Stimulated activated CD8-positive, alpha-beta memory T cell treated with anti-CD3 and anti-CD28 coated beads, Interleukin-12 subunit alpha, Interleukin-12 subunit beta, amount 100 ng/mL, for 24 hours (primary cell): ENCODE data around the gene EFEMP1.

ENCODE experiments used
- DNase-seq: peaks from one replicate; pipeline ENCODE4 v3.0.0-alpha.2; 2020; ENCODE audit errors: extremely low read depth

The EFEMP1 gene, protein sequence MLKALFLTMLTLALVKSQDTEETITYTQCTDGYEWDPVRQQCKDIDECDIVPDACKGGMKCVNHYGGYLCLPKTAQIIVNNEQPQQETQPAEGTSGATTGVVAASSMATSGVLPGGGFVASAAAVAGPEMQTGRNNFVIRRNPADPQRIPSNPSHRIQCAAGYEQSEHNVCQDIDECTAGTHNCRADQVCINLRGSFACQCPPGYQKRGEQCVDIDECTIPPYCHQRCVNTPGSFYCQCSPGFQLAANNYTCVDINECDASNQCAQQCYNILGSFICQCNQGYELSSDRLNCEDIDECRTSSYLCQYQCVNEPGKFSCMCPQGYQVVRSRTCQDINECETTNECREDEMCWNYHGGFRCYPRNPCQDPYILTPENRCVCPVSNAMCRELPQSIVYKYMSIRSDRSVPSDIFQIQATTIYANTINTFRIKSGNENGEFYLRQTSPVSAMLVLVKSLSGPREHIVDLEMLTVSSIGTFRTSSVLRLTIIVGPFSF

DNA sequence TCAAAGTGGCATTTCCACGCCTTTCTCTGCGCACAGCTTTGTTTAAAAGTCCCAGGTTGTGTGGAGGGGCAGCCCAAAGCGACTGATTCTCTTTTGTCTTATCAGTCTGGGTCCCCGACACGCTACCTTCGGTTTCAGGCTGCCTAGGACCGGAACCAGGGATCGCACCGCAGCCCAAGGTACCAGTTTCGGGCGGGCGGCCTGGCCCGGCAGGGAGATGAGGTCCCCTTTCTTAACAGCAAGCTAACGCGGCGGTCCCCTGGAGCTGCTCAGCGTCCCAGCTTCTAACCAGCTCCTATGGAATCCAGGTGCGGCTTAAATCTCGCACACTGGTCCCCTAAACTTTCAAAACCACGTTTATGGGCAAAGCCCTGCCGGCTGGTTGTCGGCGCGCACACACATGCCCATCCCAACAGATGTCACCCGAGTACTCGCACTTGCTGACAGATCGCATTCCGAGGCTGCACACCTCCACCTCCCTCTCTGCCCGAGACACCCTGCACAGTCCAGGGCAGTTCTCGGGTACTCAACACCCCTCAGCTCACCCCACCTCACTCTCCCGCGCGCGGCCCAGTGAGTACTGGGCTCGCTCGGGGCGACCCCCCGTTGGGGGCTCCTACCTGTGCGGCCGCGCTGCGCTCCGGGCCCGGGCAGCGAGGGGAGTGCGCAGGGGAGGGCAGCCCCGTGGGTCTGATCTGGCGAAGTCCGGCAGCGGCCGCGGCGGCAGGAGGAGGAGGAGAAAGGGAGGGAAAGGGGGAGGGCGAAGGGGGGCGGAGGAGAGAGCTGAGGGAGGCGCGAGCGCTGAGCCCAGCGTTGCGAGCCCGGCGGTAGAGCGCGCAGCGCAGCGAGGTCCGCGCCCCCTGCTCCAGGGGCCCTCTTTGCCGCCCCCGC is at the start of gene EFEMP1:
Gene EFEMP1, minus strand, starts transcription at position 692 of the 891 bp plus-strand sequence. CDS start 1,342 bp downstream, outside the sequence.
- DNase-seq = no peak

DNA sequence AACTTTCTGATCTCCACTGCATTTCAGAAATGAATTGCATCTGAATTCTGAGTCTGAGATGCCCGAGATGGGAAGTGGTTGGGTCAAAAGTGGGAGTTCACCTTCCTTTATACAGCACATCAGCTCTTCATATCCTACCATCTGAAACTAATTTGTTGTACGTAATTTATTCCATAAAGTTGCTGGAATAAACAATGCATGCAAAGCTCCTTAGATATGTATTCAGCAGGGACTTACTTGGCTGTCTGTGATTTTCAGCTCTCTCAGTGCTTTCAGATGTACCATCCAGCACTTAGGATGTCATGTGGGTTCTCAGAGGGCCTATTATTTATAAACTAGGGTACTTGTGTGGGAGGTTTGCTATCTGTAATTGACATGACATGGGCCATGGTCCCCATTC is 46.9 kb upstream of the EFEMP1 start:
- DNase-seq = no peak

DNA sequence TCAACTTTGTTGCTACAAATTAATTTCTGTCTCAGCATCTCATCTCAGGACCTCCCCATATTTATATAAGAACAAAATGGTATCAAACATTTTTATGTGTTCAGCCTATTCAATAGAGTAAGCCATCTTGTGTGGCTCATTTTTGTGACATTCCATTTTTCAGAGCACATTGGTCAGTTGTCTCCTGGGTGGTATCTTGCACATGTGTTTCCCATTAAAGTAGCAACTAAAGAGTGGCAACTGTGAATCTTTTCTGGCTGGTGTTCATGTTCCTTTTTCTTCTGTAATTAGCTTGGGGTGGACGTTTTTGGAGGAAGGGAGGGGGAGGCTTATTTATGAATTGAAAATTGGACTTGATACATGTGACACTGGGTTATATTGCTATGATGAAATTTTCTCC is 45.4 kb upstream of the EFEMP1 start:
- DNase-seq = no peak

DNA sequence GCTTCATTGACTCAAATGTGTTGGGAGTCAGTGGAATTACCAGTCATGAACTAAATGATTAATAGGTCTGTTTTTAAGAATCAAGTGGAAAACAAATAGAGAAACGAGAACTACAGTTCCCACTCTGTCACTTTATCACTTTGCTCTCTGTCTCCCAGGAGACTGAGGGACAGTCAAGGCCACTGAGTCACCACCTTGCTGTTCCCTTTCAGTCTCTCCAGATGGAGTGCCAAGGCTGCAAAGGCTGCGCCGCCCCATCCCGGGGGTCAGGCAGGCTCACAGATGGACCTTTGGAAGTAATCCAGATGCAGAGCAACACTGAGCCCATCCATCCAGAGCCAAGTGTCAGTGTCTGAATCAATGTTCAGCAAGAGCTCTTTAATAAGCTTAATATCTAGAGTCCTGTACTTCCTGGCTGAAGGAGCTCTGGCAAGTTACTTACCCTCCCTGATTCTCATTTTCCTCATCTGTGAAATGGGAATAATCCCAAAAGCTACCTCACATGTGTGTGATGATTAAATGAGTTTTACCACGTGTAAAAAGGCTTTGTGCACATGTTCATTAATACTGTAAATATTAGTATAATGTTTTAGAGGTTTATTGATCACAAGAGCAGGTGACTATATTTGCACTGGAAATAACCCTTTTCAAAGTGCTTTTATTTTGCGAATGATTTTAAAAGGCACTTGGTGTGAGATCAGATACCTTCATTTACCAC is 43.0 kb upstream of the EFEMP1 start:
- DNase-seq = no peak

DNA sequence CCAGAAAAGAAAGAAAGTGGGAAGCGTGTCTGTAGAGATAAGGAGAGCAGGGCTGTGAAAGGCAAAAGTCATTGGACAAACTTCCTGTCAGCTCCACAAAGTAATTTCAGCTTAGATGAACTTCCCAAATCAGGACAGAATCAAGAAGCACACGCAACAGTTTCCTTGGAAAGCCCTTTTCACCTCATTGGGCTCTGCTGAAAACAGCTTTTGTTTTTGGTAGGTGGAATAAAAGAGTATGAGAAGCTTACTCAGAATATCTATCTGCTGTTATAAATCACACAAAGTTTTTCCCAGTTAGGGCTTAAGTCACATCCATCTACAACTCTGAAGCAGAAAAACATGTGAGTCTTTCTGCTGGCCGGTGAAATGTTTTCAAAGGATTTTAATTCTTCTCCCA is 42.4 kb upstream of the EFEMP1 start:
- DNase-seq = no peak

DNA sequence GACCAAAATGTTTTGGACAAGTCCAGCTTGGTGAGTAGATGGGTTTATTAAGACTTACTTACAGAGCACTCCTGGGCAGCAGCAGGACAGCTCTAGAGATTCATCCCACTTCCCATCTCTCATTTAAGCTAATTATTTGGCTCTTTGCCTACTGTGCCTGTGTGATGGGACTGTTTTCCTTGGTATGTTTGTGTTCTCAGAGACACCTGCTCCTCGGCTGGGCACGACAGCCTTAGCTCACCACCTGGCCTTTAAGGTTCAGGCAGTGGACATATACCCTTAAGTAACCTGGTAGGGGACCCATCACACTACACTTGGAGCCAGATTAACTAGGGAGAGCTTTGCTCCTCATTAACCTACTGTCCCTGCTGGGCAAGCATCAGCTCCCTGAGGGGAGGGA is 41.7 kb upstream of the EFEMP1 start:
- DNase-seq = no peak

DNA sequence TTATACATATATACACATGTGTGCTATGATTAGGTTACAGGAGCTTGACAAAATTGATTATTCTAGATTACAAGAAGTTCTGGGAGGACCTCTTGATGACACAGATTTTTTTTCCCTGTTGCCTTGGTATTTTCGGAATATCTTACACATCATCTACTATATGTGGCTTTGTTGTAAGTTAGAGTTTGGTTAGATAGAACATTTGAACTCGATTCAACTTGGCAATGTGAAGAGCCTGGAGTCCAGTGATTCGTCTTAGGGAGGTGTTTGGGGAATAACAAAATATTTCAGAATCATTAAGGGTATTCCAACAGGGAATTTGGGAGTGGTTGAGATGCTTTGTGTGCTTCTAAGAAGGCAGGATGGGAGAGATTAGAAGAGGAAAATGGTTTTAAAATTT is 39.3 kb upstream of the EFEMP1 start:
- DNase-seq = no peak

DNA sequence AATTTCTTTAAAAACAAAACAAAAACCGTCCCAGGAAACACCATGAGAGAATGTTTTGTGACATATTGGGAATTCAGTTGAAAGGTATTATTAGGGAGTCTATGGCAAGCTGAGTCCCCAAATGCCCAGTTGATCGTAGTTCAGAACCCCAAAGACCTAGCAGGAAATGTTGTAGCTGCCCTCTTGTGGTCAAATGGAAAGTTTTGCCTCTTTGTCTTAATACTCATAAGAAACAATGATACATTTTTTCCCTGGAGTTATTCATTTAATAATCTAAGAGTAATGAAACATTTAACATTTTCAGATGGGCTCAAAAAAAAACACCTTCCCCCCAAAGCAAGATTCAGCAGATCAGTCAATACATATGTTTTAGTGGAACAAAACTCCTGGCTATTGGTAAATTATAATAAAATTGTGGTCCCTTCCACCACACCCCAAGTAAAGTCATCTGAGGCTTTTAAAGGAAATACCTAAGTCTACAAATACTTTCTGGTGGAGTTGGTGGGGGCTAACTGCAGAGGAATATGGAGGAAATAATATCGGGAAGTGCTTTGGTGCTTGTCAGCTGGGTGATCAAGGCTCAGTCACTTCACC is 37.8 kb upstream of the EFEMP1 start:
- DNase-seq = no peak

DNA sequence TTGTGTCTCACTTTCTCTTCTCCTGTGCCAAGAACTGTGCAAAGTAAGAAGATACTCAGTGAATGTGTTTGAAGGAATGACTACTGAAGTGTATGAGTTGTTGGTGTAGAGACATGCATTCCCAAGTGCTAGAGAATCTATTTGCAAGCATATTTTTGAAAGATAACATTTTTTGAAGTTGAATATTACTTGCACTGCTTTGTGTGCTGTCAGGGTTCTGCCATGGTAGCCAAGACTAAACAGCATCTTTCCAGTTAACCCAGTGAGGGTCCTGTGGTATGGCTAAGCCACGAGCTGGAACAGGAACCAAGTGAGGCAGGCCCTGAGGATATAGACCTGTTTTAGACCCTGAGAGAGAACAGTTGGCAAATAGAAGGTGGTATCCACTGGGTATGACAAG is 35.2 kb upstream of the EFEMP1 start:
- no peak for DNase-seq

DNA sequence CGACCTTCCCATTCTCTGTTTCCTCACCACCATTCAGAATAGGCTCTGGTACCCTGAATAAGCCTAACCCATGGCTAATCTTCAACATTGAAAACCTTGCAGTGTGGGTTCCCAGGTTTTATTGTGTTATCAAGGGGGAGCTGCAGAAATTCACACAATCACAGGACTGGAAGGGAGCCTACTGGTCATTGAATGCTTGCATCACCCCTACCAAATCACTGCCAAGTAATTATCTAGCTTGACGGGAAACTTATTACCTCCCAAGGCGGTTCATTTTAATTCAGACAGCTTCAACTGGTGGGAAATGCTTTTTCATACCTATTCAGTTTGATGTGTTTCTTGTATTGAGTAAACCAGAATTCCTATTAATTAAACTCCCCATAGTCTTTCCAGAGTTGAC is 33.6 kb upstream of the EFEMP1 start:
- DNase-seq = no peak

DNA sequence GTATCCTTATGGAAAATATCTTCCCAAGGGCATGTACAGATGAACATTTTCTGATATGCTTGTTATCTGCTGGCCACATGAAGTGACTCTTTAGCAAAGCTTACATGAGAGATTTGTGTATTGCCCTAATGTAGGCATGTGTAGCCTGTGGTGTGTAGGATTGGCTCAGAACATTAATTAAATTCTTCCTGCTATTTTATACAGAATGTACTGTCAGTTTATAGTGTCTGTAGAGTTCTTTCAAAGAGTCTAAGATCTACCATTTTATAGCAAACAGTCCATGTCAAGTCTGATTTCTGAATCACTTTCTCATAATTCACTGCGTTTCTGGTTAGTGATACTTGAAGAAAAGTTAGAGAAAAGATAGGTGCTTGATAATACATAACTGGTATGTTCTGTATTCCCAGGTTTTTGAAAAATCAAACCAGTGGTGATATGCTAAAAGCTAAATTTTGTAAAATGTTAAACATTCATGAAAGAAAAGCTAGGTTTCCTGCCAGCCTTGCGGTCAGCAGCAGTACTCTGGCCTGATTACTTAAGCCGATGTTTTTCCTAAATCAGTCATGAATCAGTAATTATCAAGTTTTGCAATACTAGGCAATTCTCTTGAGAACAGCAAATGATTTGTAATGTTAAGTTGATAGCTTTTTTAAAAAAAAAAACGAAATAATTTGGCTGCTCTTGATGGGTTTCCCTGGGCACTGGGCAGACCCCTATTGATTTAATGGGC is 30.9 kb upstream of the EFEMP1 start:
- DNase-seq = no peak

DNA sequence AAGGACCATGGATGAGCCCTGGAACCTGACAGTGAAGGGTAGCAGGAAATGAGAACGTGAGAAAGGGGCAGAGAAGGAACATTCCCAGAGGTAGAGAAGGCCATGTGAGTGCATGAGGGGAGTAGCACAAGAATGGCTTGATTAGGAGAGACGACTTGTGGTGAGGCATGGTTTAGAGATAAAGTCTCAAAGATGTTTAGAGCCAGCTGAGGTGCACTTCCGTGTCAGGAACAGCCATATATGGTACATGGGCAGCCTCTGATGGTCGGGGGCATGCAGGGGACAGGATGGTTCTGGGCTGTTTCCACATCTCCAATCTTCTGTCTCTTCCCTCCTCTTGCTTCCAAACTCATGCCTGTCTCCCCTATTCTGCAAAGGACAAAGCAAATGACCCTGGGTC is 28.8 kb upstream of the EFEMP1 start:
- DNase-seq = no peak

DNA sequence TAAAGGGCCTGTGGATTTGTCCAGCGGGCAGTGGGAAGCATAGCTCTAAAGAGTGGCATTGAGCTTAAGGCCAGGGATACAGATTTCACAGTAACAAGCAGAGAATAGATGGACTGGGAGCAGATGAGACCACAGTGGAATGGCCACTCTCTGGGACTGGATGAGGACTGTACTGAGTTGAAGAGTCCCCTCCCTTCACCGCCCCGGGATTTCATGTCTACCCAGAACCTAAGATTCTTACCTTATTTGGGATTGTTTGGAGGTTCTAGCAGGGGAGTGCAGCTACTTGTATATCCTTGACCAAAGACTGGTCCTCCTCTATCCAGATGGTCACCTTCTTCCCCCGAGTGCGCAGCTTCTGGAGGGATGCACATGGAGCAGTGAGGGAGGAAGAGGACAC is 28.0 kb upstream of the EFEMP1 start:
- no peak for DNase-seq

DNA sequence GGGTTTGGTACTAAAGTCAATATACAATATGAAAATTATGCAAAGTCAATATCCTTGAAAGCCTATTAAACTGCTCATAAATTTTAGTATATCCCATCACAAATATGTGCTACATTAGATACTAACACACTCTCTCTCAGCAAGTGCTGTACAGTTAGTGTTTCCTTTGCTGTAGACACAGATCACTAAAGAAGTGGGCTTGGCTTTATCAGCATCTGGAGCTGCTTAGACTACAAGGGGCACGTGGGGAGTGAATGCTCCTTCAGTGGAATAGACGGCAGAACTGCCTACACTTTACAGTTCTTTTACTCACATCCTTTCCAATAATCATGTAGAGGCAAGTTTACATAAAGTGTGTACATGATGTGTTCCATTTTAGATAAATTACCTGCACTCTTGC is 26.0 kb upstream of the EFEMP1 start:
- DNase-seq = no peak

DNA sequence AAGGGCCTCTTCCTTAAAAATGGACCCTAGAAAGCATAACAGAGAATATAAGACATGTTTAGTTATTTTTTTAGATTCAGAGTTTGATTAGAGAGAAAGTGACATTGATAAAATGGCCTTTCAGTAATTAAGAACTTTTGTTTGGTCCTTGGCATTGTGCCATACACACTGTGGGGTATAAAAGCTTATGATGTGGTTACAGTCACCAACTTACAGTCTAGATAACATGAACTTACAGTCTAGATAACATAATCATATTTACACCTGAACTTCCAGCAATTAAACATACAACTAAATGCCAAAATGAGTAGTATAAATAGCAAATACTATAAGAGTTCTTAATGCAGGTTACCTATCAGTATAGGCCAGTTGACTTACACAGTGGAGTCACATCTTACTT is 25.6 kb upstream of the EFEMP1 start:
- no peak for DNase-seq

DNA sequence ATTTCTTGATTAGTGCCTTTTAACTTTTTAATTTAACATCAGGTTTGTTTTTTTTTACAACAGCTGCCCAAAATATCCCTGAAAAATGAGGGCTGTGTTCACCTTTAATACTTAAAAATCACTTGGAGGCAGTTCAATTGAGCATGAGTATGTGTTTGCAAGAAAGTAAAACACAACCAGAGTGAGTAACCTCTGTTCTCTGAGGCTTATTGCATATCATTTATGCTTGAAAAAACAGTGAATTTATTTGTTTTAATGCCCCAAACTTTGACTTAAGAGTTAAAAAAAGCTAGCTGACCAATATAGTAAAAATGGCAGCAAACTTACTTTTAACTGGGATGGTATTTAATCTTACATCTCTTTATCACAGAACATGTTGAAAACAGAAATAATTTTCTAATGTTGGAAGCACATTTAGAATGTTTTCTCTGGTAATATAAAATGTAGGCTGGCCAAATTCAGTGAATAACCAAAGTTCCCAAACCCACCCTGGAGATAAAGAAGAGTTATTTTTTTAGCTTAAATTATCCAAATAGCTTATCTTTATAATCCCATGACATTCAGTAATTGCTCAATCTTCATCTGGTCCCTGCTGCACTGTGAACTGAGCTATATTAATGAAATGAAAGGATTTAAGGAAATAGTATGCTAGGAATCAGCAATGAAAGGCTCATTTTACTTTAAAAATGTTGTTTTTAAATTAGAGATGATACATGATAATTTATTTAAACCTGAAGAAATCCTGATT is 24.8 kb upstream of the EFEMP1 start:
- DNase-seq = no peak

DNA sequence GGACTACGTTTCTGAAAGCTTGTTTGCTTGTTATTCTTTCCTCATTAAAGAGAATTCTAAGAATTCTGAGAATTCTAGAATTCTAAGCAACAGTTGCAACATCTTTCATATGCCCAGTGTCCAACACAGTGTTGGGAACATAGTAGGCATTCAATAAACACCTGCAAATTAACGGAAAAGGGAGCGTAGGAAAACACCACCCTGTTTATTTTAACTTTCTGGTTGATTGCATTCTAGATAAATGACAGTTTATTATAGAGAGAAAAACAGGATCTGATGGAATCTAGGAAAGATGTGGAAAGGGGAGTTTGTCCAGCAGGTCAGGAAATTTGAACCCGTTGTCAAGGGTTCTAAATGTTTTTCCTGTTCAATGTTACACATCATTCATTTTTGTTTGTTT is 24.2 kb upstream of the EFEMP1 start:
- no peak for DNase-seq

DNA sequence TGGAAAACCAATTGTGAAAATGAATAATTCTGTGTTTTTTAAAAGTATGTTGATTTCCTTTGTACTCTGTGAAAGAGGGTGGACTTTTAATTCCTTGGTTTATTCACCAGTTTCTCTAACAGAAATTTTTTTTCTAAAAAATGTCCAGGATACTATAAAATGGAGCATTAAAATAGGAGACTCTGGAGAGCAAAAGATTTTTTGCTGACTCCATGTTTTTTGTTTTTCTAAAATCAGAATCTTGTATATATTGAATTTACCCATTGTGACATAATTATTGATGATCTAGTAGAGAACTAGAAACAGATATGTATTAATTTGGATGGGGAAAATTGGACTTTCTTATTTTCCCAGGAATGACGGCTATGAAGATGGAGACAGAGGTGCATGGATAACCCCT is 23.2 kb upstream of the EFEMP1 start:
- no peak for DNase-seq

DNA sequence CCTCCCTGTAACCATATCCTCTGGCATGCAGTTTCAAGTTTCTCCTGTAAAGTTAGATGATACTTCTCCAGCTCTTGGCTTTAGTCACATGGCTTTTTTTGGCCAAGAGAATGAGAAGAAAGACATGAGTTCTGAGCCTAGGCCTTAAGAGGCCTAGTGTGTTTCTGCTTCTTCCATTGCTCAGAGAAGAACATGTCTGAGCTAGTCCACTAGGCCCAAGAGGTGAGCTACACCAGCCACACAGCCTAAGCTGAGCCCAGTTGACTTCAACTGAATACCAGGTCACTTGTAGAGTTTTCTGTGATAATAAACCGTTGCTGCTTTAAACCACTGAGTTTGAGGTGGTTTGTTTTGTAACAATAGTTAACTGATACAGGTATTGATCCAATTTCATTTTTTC is 19.9 kb upstream of the EFEMP1 start:
- DNase-seq = no peak

DNA sequence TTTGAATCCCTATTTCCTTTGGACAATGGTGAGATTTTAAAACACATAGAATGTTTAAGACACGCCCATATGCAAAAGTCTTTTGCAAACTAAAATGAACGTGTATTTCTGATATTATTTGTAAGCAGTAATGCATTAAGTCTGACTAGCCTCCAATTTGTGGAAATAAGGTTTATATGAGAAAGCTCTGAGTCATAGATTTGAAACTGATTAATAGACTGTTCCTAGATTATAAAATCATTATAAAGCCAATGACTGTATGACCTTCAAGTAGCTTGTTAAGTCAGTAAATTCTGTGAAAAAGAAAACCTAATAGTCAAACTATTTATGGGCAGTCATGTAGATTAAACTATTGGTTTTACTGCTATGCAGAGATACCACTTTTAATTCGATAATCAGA is 12.8 kb upstream of the EFEMP1 start:
- no peak for DNase-seq
